NOMO-1 (cell line): ENCODE measurements around the gene TUBB.

Experiments
- DNase-seq, 2 experiments: peaks; one replicate each; lab custom pipeline; 2025; ENCODE audit not compliant: unreplicated experiment in 2 of 2; lab: John Stamatoyannopoulos, UW

The TUBB gene

GRCh38 chr6:30686908-30687658, 33.1 kb upstream of the TUBB start:
- peak; percentile 92 to 95 for DNase-seq

- DNase-seq = no peak
Observed at GRCh38 chr6:30687659-30688431, 32.3 kb upstream of the TUBB start.

GRCh38 chr6:30688569-30688968, 31.6 kb upstream of the TUBB start:
- no peak for DNase-seq

- DNase-seq = no peak
Observed at GRCh38 chr6:30689022-30689865, 30.9 kb upstream of the TUBB start.

- DNase-seq = no peak
Observed at GRCh38 chr6:30689985-30690384, 30.2 kb upstream of the TUBB start.

GRCh38 chr6:30690403-30691207, 29.5 kb upstream of the TUBB start, which contains the start of gene NRM:
TSS of gene NRM (minus strand) at chr6:30690984. CDS start at chr6:30690974, 10 bp downstream.
- peak; percentile 73 to 83 for DNase-seq

- DNase-seq = no peak
Observed at GRCh38 chr6:30691208-30691847, 28.8 kb upstream of the TUBB start.

- DNase-seq = no peak
Observed at GRCh38 chr6:30696432-30696831, 23.7 kb upstream of the TUBB start.

GRCh38 chr6:30700340-30700739, 19.8 kb upstream of the TUBB start:
- DNase-seq = no peak

GRCh38 chr6:30703011-30703410, 17.1 kb upstream of the TUBB start:
- DNase-seq = no peak

- DNase-seq = no peak
Observed at GRCh38 chr6:30703821-30704220, 16.3 kb upstream of the TUBB start.

GRCh38 chr6:30705620-30706019, 14.5 kb upstream of the TUBB start:
- no peak for DNase-seq

GRCh38 chr6:30707281-30707850, 12.8 kb upstream of the TUBB start:
- DNase-seq = no peak

GRCh38 chr6:30709101-30709868, 10.9 kb upstream of the TUBB start:
- DNase-seq = no peak

- DNase-seq = no peak
Observed at GRCh38 chr6:30711758-30712380, 8.3 kb upstream of the TUBB start.

- DNase-seq = no peak
Observed at GRCh38 chr6:30712441-30712945, 7.7 kb upstream of the TUBB start.

- no peak for DNase-seq
Observed at GRCh38 chr6:30714263-30714662, 5.9 kb upstream of the TUBB start.

- DNase-seq = no peak
Observed at GRCh38 chr6:30716879-30717128, 3.3 kb upstream of the TUBB start.
